H1 (cell line): ENCODE results near the gene ITPR3. TPM values are rescaled to one million over a fixed set of nuclear protein-coding genes. Genes with fewer than 3 reads are reported as not detected.

Experiments
- CTCF ChIA-PET: fragments of 300-600 bp; sonication (Branson Sonifier 250); formaldehyde crosslinking; loops from one replicate; lab custom pipeline; 2021; ENCODE audit not compliant: partially characterized antibody; lab: Charles Lee
- POLR2A ChIA-PET: fragments of 300-600 bp; sonication (Branson Sonifier 250); formaldehyde crosslinking; loops from one replicate; lab custom pipeline; 2021; ENCODE audit warnings: inconsistent platforms; ENCODE audit not compliant: partially characterized antibody; lab: Charles Lee
- DNase-seq, 2 experiments: peaks; one replicate each; pipeline versions ENCODE4 v3.0.0 to v3.0.0-alpha.2; 2010 to 2022; ENCODE audit warnings: low spot score in 2 of 2, low read depth in 1 of 2, mixed read lengths in 1 of 2
- FAIRE-seq: peaks from 2 replicates; lab custom pipeline; 2011; peaks lifted over from hg19 to GRCh38; lab: Jason Lieb, UNC
- H2AFZ ChIP-seq: 2 replicates; pipeline ENCODE4 v1.8.1; 2012; ENCODE audit warnings: low read length, inconsistent platforms
- H2AK5ac ChIP-seq: 2 replicates; pipeline ENCODE4 v1.6.1; 2013; ENCODE audit warnings: low read depth, low read length
- H2BK120ac ChIP-seq: replicated peaks from 2 replicates; pipeline ENCODE3; 2013; ENCODE audit warnings: low read depth, low read length, inconsistent platforms
- H2BK12ac ChIP-seq: 2 replicates; pipeline ENCODE4 v1.6.1; 2013; ENCODE audit warnings: low read depth, low read length
- H2BK15ac ChIP-seq: 2 replicates; pipeline ENCODE4 v1.6.1; 2013; ENCODE audit warnings: low read length
- H2BK20ac ChIP-seq: 2 replicates; pipeline ENCODE4 v1.6.1; 2013; ENCODE audit warnings: low read length
- H2BK5ac ChIP-seq: 2 replicates; pipeline ENCODE4 v1.6.1; 2013; ENCODE audit warnings: low read depth, low read length
- H3K14ac ChIP-seq: 2 replicates; pipeline ENCODE4 v1.6.1; 2013; ENCODE audit warnings: inconsistent platforms; ENCODE audit not compliant: insufficient read length
- H3K18ac ChIP-seq: 2 replicates; pipeline ENCODE4 v1.6.1; 2013; ENCODE audit warnings: low read length; ENCODE audit errors: extremely low read depth
- H3K23ac ChIP-seq: 2 replicates; pipeline ENCODE4 v1.6.1; 2013; ENCODE audit warnings: inconsistent platforms; ENCODE audit not compliant: insufficient read length
- H3K23me2 ChIP-seq: 2 replicates; pipeline ENCODE4 v1.6.1; 2013; ENCODE audit warnings: low read depth, low read length
- H3K27ac ChIP-seq: 2 replicates; pipeline ENCODE4 v1.6.1; 2011; ENCODE audit warnings: low read depth, low read length, inconsistent platforms
- H3K27me3 ChIP-seq, 4 experiments: replicated peaks in 1 of 4; 1 replicate in 1 of 4; 2 replicates in 3 of 4; pipeline versions ENCODE4 v1.6.1 to v1.8.1; 2011 to 2013; ENCODE audit warnings: low read length in 3 of 4, mild to moderate bottlenecking in 3 of 4, inconsistent platforms in 2 of 4, mixed read lengths in 2 of 4, moderate library complexity in 1 of 4; ENCODE audit not compliant: control insufficient read depth in 3 of 4, insufficient read depth in 3 of 4; ENCODE audit errors: extremely low read depth in 1 of 4
- H3K36me3 ChIP-seq, 4 experiments: 2 replicates each; pipeline versions ENCODE4 v1.6.1 to v1.8.1; 2011 to 2013; ENCODE audit warnings: mild to moderate bottlenecking in 4 of 4, low read length in 3 of 4, moderate library complexity in 2 of 4, control low read depth in 1 of 4, inconsistent platforms in 1 of 4; ENCODE audit not compliant: insufficient read depth in 4 of 4, control insufficient read depth in 2 of 4
- H3K4ac ChIP-seq: replicated peaks from 2 replicates; pipeline ENCODE3; 2013; ENCODE audit warnings: low read length, low read depth, mixed read lengths, inconsistent platforms; ENCODE audit not compliant: insufficient read length
- H3K4me1 ChIP-seq, 4 experiments: replicated peaks in 1 of 4; 1 replicate in 1 of 4; 2 replicates in 3 of 4; pipeline versions ENCODE4 v1.6.1 to v1.8.1; 2011 to 2013; ENCODE audit warnings: low read length in 3 of 4, inconsistent platforms in 2 of 4, mixed read lengths in 1 of 4; ENCODE audit not compliant: insufficient read depth in 4 of 4, control insufficient read depth in 3 of 4
- H3K4me2 ChIP-seq, 2 experiments: 2 replicates each; pipeline versions ENCODE4 v1.6.1 to v1.8.1; 2011 to 2013; ENCODE audit warnings: low read depth in 2 of 2, low read length in 2 of 2, control low read depth in 1 of 2, inconsistent platforms in 1 of 2, mild to moderate bottlenecking in 1 of 2; ENCODE audit not compliant: insufficient read depth in 1 of 2
- H3K4me3 ChIP-seq, 4 experiments: fragments of 200-600, 300-600 bp in 1 of 4; sonication (generic), shearing (Covaris generic), sonication (Bioruptor Twin) in 1 of 4; 2 replicates each; pipeline versions ENCODE4 v1.5.1 to v1.8.1; 2011 to 2016; ENCODE audit warnings: low read length in 4 of 4, low read depth in 3 of 4, control low read depth in 2 of 4, inconsistent platforms in 2 of 4, mild to moderate bottlenecking in 2 of 4, mixed read lengths in 1 of 4, moderate library complexity in 1 of 4; ENCODE audit not compliant: insufficient read depth in 2 of 4; ENCODE audit errors: extremely low read depth in 1 of 4
- H3K56ac ChIP-seq: replicated peaks from 2 replicates; pipeline ENCODE3; 2013; ENCODE audit warnings: low read depth, mild to moderate bottlenecking, mixed read lengths, low read length, inconsistent platforms; ENCODE audit not compliant: insufficient read length
- H3K79me1 ChIP-seq: 2 replicates; pipeline ENCODE4 v1.6.1; 2013; ENCODE audit warnings: low read depth, low read length, control low read depth
- H3K79me2 ChIP-seq, 2 experiments: 2 replicates each; pipeline versions ENCODE4 v1.6.1 to v1.8.1; 2012 to 2013; ENCODE audit warnings: low read length in 2 of 2, mild to moderate bottlenecking in 2 of 2, inconsistent platforms in 1 of 2; ENCODE audit not compliant: insufficient read depth in 2 of 2, control insufficient read depth in 1 of 2
- H3K9ac ChIP-seq, 4 experiments: replicated peaks in 1 of 4; 1 replicate in 1 of 4; 2 replicates in 3 of 4; pipeline versions ENCODE4 v1.6.1 to v1.8.1; 2011 to 2013; ENCODE audit warnings: low read depth in 3 of 4, low read length in 3 of 4, control low read depth in 2 of 4, mild to moderate bottlenecking in 2 of 4, moderate library complexity in 2 of 4, inconsistent platforms in 1 of 4; ENCODE audit errors: extremely low read depth in 1 of 4
- H3K9me3 ChIP-seq, 2 experiments: 2 replicates each; pipeline versions ENCODE4 v1.6.1 to v1.8.1; 2012 to 2013; ENCODE audit warnings: mild to moderate bottlenecking in 2 of 2, moderate library complexity in 2 of 2, control low read depth in 1 of 2, inconsistent platforms in 1 of 2, low read depth in 1 of 2, low read length in 1 of 2, mixed read lengths in 1 of 2; ENCODE audit not compliant: insufficient read depth in 2 of 2
- H4K20me1 ChIP-seq, 2 experiments: replicated peaks in 1 of 2; 2 replicates each; pipeline versions ENCODE3 to v1.8.1; 2011 to 2013; ENCODE audit warnings: inconsistent platforms in 2 of 2, low read length in 2 of 2, mild to moderate bottlenecking in 1 of 2; ENCODE audit not compliant: insufficient read depth in 2 of 2, control insufficient read depth in 1 of 2
- H4K5ac ChIP-seq: 2 replicates; pipeline ENCODE4 v1.6.1; 2013; ENCODE audit warnings: low read length, low read depth, mixed read lengths, inconsistent platforms; ENCODE audit not compliant: insufficient read length
- H4K8ac ChIP-seq: 2 replicates; pipeline ENCODE4 v1.8.0; 2013; ENCODE audit warnings: mild to moderate bottlenecking, moderate library complexity, low read length, inconsistent platforms; ENCODE audit not compliant: insufficient read depth; ENCODE audit errors: extremely low read depth
- H4K91ac ChIP-seq: replicated peaks from 2 replicates; pipeline ENCODE3; 2013; ENCODE audit warnings: low read length, mixed read lengths, inconsistent platforms; ENCODE audit not compliant: insufficient read length
- BCL11A ChIP-seq, 2 experiments: IDR thresholded peaks; one replicate each; pipeline ENCODE4 v1.6.1; 2011; ENCODE audit warnings: low read depth in 2 of 2, low read length in 2 of 2, mild to moderate bottlenecking in 2 of 2
- EP300 ChIP-seq, 2 experiments: IDR thresholded peaks; 1 replicate in 1 of 2; 2 replicates in 1 of 2; pipeline ENCODE4 v1.6.1; 2011 to 2012; ENCODE audit warnings: low read depth in 2 of 2, low read length in 2 of 2, mild to moderate bottlenecking in 2 of 2, borderline replicate concordance in 1 of 2, inconsistent platforms in 1 of 2, moderate library complexity in 1 of 2
- EZH2 ChIP-seq: fragments of 200-600 bp; sonication (generic); IDR thresholded peaks from 2 replicates; pipeline ENCODE4 v1.7.1; 2012; ENCODE audit warnings: low read depth, mild to moderate bottlenecking, moderate library complexity, low read length, inconsistent platforms; ENCODE audit not compliant: severe bottlenecking
- HDAC2 ChIP-seq, 2 experiments: fragments of 300-600 bp in 1 of 2; sonication (generic) in 1 of 2; IDR thresholded peaks; 2 replicates each; pipeline ENCODE4 v1.6.1; 2011 to 2012; ENCODE audit warnings: low read depth in 2 of 2, low read length in 2 of 2, mild to moderate bottlenecking in 2 of 2, moderate library complexity in 2 of 2, borderline replicate concordance in 1 of 2, inconsistent platforms in 1 of 2
- KDM5A ChIP-seq: fragments of 200-600 bp; IDR thresholded peaks from 2 replicates; pipeline ENCODE4 v1.7.1; 2012; ENCODE audit warnings: mild to moderate bottlenecking, low read length, inconsistent platforms, mixed read lengths
- PHF8 ChIP-seq: fragments of 200-600 bp; sonication (generic); conservative IDR thresholded peaks from 2 replicates; pipeline ENCODE4 v1.7.1; 2012; ENCODE audit warnings: low read depth, mild to moderate bottlenecking, inconsistent platforms, low read length, moderate library complexity
- RBBP5 ChIP-seq: IDR thresholded peaks from 2 replicates; pipeline ENCODE4 v1.7.1; 2012; ENCODE audit warnings: low read depth, mild to moderate bottlenecking, inconsistent platforms, low read length, moderate library complexity, borderline replicate concordance
- SIRT6 ChIP-seq: IDR thresholded peaks from one replicate; pipeline ENCODE4 v1.7.1; 2012; ENCODE audit warnings: low read length, inconsistent platforms
- TBP ChIP-seq: IDR thresholded peaks from 2 replicates; pipeline ENCODE4 v1.6.1; 2011; ENCODE audit warnings: low read depth, low read length, improper control_type of control experiment
- TCF12 ChIP-seq: IDR thresholded peaks from 2 replicates; pipeline ENCODE4 v1.6.1; 2011; ENCODE audit warnings: low read depth, mild to moderate bottlenecking, low read length
- WGBS, 2 experiments: shearing (Covaris generic) in 1 of 2; methylation state at CpG; one replicate each; pipeline versions ENCODE4 v1.1.6 to v1.1.7; 2013 to 2015; ENCODE audit warnings: low lambda C conversion rate in 2 of 2, mixed read lengths in 2 of 2, inconsistent platforms in 1 of 2, low coverage in 1 of 2, missing lambda C conversion rate in 1 of 2; ENCODE audit not compliant: insufficient replicate concordance in 2 of 2, insufficient coverage in 1 of 2, insufficient read length in 1 of 2; ENCODE audit errors: extremely low coverage in 1 of 2, missing lambda C conversion rate in 1 of 2; 5-methylcytosine and 5-hydroxymethylcytosine counted together
- polyA plus RNA-seq, 7 experiments: library from polyadenylated mRNA; depleted of rRNA in 3 of 7; stranded (reverse) in 5 of 7; unstranded in 2 of 7; fragments of >200 nt in 5 of 7; fragments of 200-250 nt in 2 of 7; gene quantifications; 1 replicate in 5 of 7; 2 replicates in 1 of 7; 4 replicates in 1 of 7; pipeline versions ENCODE4 v1.2.1 to v1.2.3, GENCODE V29; 2011 to 2013; ENCODE audit warnings: missing spikeins in 2 of 7, mixed read lengths in 2 of 7
- total RNA-seq: library from RNA; stranded (reverse); fragmentation: NEBNext Ultra II Directional; extraction: Animal tissue kit (Norgen Biotek cat#: 25700); gene quantifications from 2 replicates; pipeline ENCODE4 v1.2.1, GENCODE V29; 2021
- TF ChIP-seq, protein P1 (sequence below): IDR thresholded peaks from 2 replicates; pipeline ENCODE4 v1.6.1; 2011; ENCODE audit warnings: low read length, improper control_type of control experiment

The ITPR3 gene
- total and polyA plus RNA-seq, 2 of the 8 experiments (the other 6 are each of a cell fraction or from before 2014, with no cell fraction given), result 29.1 to 45.7 TPM

DNA sequence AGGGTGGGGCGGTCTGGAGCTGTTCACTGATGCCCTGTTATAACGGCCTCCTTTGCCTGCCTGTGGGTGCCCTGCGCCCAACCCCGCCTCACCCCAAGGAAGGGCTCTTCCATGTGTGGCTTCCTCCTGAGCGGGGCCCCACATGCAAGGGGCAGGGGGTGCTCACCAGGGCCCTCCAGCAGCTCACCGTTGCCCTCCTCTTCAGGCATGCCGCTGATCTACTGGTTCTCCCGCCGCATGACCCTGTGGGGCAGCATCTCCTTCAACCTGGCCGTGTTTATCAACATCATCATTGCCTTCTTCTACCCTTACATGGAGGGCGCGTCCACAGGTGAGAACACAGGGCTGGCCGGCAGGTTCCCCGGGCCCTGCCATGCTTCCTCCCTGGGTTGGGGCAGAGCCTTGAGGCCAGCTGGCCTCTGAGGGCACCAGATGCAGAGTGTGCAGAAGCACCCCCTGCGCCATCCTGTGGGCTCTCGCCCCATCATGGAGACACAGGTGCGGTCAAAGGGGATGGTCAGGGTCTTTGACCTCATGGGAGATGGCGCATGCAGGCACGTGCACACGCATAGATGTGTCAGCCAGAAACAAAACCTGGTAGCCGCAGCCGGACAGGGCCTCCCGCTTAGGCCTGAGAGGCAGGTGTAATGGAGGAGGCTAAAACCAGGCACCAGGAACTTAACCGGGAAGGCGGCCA, 67.5 kb downstream of the ITPR3 start:
- no peak for FAIRE-seq
- TF ChIP-seq HDAC2 (IDR thresholded peaks at IDR 0.05; ENCODE audit: borderline replicate concordance in 1 of 2, low read depth in 2 of 2, low read length in 2 of 2), result no peak
- TF ChIP-seq EZH2, result no peak
- TF ChIP-seq KDM5A, result no peak
- no peak for TF ChIP-seq TBP
- no peak for TF ChIP-seq TCF12
- no peak for TF ChIP-seq RBBP5
- no peak for TF ChIP-seq EP300 (IDR thresholded peaks at IDR 0.05; ENCODE audit: borderline replicate concordance in 1 of 2, low read depth in 2 of 2, low read length in 2 of 2)
- no peak for TF ChIP-seq SIRT6
- TF ChIP-seq BCL11A (IDR thresholded peaks at IDR 0.05; ENCODE audit: low read depth in 2 of 2, low read length in 2 of 2), result no peak
- TF ChIP-seq PHF8, result no peak
- TF ChIP-seq, protein P1, sequence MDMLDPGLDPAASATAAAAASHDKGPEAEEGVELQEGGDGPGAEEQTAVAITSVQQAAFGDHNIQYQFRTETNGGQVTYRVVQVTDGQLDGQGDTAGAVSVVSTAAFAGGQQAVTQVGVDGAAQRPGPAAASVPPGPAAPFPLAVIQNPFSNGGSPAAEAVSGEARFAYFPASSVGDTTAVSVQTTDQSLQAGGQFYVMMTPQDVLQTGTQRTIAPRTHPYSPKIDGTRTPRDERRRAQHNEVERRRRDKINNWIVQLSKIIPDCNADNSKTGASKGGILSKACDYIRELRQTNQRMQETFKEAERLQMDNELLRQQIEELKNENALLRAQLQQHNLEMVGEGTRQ, result no peak

More for the DNA sequence above, 67.5 kb downstream of the ITPR3 start:
- Histone ChIP-seq H3K79me2 (no peaks in the 10 kb centered on the region), H2BK20ac (no peak overlapping the region), H4K5ac (no peak overlapping the region), H2BK120ac (no peak overlapping the region), H3K9ac (no peak overlapping the region), H3K23ac (no peak overlapping the region), H3K4me3 (no peak overlapping the region), H3K18ac (no peak overlapping the region), H3K56ac (no peak overlapping the region), H2BK5ac (no peak overlapping the region), H3K27me3 (no peaks in the 10 kb centered on the region), H3K36me3 (peaks cover 16 to 57% (median 51%) of the 10 kb centered on the region in 4 experiments; a peak in 7 of 8 replicates), H4K8ac (no peak overlapping the region), H4K20me1 (peaks cover 0 to 10% of the 10 kb centered on the region in 2 experiments), H4K91ac (no peak overlapping the region), H3K9me3 (no peaks in the 10 kb centered on the region), H3K14ac (no peak overlapping the region), H3K23me2 (no peaks in the 10 kb centered on the region), H2AFZ (no peak overlapping the region), H2BK15ac (no peak overlapping the region), H3K4me1 (peaks cover 0 to 5% (median 1%) of the 10 kb centered on the region in 4 experiments; a peak in 3 of 7 replicates), H2BK12ac (no peak overlapping the region), H3K27ac (no peak overlapping the region), H3K4ac (no peak overlapping the region), H3K4me2 (no peak overlapping the region), H2AK5ac (no peak overlapping the region), H3K79me1 (no peaks in the 10 kb centered on the region)
- ChIA-PET CTCF (interaction anchor here (1.0 to 2.7 kb wide), 6 partner anchors 12 to 318 kb away, joined by 3 to 18 read pairs (median 6); no protein-coding TSS in a partner anchor), POLR2A (interaction anchor here (1.8 kb wide), 1 partner anchor 8 kb away, joined by 6 read pairs; no protein-coding TSS in a partner anchor)
- 93% methylated on average over 19 of the region's 25 CpGs; no CpG with 5 or more reads in 1 of the 2 experiments for WGBS, 2 experiments
- DNase-seq, result no peak
